ENCODE measurements around the gene DSCAML1. TPM values are rescaled to one million over a fixed set of nuclear protein-coding genes. Genes with fewer than 3 reads are reported as not detected.

Gene DSCAML1
- total and polyA plus RNA-seq, 2 of the 8 experiments (the other 6 are each of a cell fraction or from before 2014, with no cell fraction given) = 0.19 to 0.24 TPM

GRCh38 chr11:117826190-117826570 lies 29.2 kb upstream of the DSCAML1 start:
- H3K56ac ChIP-seq (replicated peaks; ENCODE audit: insufficient read length, low read depth, low read length) = no peak overlapping the region
- FAIRE-seq (no peak), DNase-seq (ENCODE audit: low read depth in 1 of 2, low spot score in 2 of 2) (no peak)
- H2BK12ac ChIP-seq (ENCODE audit: low read depth, low read length) = no peak overlapping the region
- TF ChIP-seq SIN3A (conservative IDR thresholded peaks at IDR 0.05 in 1 of 2, IDR thresholded peaks at IDR 0.05 in 1 of 2; ENCODE audit: low read depth in 1 of 2, low read length in 2 of 2) = no peak
- no peak for TF ChIP-seq HDAC6 (IDR thresholded peaks at IDR 0.05; ENCODE audit: low read depth, low read length)
- H3K79me2 ChIP-seq (ENCODE audit: control insufficient read depth in 1 of 2, insufficient read depth in 2 of 2, low read length in 2 of 2) = no peaks in the 10 kb centered on the region
- H3K23ac ChIP-seq (ENCODE audit: insufficient read length) = no peak overlapping the region
- H4K91ac ChIP-seq (replicated peaks; ENCODE audit: insufficient read length, low read length) = no peak overlapping the region
- WGBS, 2 experiments (ENCODE audit: extremely low coverage in 1 of 2, insufficient coverage in 1 of 2, insufficient read length in 1 of 2, insufficient replicate concordance in 2 of 2, low coverage in 1 of 2, low lambda C conversion rate in 2 of 2, missing lambda C conversion rate in 1 of 2) = 77% methylated on average over 10 of the region's 10 CpGs; no CpG with 5 or more reads in 1 of the 2 experiments
- no peak overlapping the region for H3K14ac ChIP-seq (ENCODE audit: insufficient read length)
- no peak overlapping the region for H2BK15ac ChIP-seq (ENCODE audit: low read length)
- H3K18ac ChIP-seq (ENCODE audit: extremely low read depth, low read length) = no peak overlapping the region
- ChIA-PET CTCF (ENCODE audit: partially characterized antibody) (interaction anchor here (1.0 to 11.9 kb wide), 9 partner anchors 7 to 366 kb away, joined by 3 to 91 read pairs (median 6); no protein-coding TSS in a partner anchor), POLR2A (ENCODE audit: partially characterized antibody) (no interaction called here)
- no peaks in the 10 kb centered on the region for H3K79me1 ChIP-seq (ENCODE audit: low read depth, low read length)
- H2AK5ac ChIP-seq (ENCODE audit: low read depth, low read length) = no peak overlapping the region
- no peaks in the 10 kb centered on the region for H3K23me2 ChIP-seq (ENCODE audit: low read depth, low read length)
- no peak overlapping the region for H2BK120ac ChIP-seq (replicated peaks; ENCODE audit: low read depth, low read length)
- no peaks in the 10 kb centered on the region; a peak in 1 of 7 replicates for H3K27me3 ChIP-seq (replicated peaks in 1 of 4; ENCODE audit: control insufficient read depth in 3 of 4, extremely low read depth in 1 of 4, insufficient read depth in 3 of 4, low read length in 3 of 4)
- no peaks in the 10 kb centered on the region for H3K36me3 ChIP-seq (ENCODE audit: control insufficient read depth in 2 of 4, insufficient read depth in 4 of 4, low read length in 3 of 4)
- H3K27ac ChIP-seq (ENCODE audit: low read depth, low read length) = no peak overlapping the region
- no peak overlapping the region for H2BK20ac ChIP-seq (ENCODE audit: low read length)
- no peak overlapping the region for H3K4me2 ChIP-seq (ENCODE audit: insufficient read depth in 1 of 2, low read depth in 2 of 2, low read length in 2 of 2)
- H2BK5ac ChIP-seq (ENCODE audit: low read depth, low read length) = no peak overlapping the region
- H3K4ac ChIP-seq (replicated peaks; ENCODE audit: insufficient read length, low read depth, low read length) = no peak overlapping the region
- H4K8ac ChIP-seq (ENCODE audit: extremely low read depth, insufficient read depth, low read length) = no peak overlapping the region
- H3K4me3 ChIP-seq (ENCODE audit: extremely low read depth in 1 of 4, insufficient read depth in 2 of 4, low read depth in 3 of 4, low read length in 4 of 4) = no peak overlapping the region
- no peaks in the 10 kb centered on the region for H4K20me1 ChIP-seq (replicated peaks in 1 of 2; ENCODE audit: control insufficient read depth in 1 of 2, insufficient read depth in 2 of 2, low read length in 2 of 2)
- no peak overlapping the region for H3K9ac ChIP-seq (replicated peaks in 1 of 4; ENCODE audit: extremely low read depth in 1 of 4, low read depth in 3 of 4, low read length in 3 of 4)
- H4K5ac ChIP-seq (ENCODE audit: insufficient read length, low read depth, low read length) = no peak overlapping the region
- H3K4me1 ChIP-seq (replicated peaks in 1 of 4; ENCODE audit: control insufficient read depth in 3 of 4, insufficient read depth in 4 of 4, low read length in 3 of 4) = peaks cover 0 to 24% (median 17%) of the 10 kb centered on the region in 4 experiments; a peak in 6 of 7 replicates
- H2AFZ ChIP-seq (ENCODE audit: low read length) = no peak overlapping the region
- no peaks in the 10 kb centered on the region for H3K9me3 ChIP-seq (ENCODE audit: insufficient read depth in 2 of 2, low read depth in 1 of 2, low read length in 1 of 2)

All from H1 (cell line).